IPS-NIHi7 (cell line): ENCODE measurements around the gene FHIT.
A peak's percentile ranks its signal among the peaks of the same experiment; 100 is the strongest.

Experiments used
- DNase-seq: peaks from one replicate; pipeline ENCODE4 v3.0.0; 2012; ENCODE audit warnings: mixed read lengths; ENCODE audit errors: extremely low spot score

The FHIT gene

DNA sequence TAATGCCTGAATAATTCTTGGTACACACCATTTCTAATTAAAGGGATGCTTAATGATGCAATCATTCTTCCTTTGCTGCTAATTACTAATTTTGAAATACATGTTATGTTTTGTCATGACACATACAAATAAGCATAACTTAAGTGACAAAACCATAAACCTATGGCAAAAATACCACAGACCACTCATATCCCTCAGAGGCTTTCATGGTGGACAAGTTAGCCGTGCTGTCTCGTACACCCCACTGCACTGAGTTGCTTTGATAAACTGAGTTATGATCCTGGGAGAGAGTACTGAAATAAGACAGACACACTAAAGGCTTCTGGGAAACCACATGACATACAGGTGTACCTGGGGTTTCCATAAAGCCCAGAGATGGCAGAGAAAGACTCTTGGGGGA, 913.8 kb downstream of the FHIT start:
- DNase-seq: no peak

DNA sequence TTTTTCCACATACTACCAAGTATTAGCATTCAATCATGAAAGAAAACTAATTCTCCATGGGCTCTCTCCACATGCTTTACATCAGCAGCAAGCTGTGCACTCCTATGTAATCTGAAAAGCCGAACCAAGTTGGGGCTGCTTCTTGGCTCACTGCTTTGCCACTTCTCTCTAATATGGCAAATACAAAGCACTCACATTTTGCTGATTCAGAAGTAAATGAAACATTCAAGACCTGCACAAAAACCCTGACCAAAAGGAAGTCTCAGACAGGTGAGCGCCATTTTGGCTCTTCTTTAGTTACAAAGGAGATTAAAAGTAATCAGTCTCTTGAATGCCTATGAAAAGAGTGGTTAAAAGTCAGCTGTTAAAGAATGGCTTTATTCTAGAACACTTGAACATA, 915.2 kb downstream of the FHIT start:
- no peak for DNase-seq

DNA sequence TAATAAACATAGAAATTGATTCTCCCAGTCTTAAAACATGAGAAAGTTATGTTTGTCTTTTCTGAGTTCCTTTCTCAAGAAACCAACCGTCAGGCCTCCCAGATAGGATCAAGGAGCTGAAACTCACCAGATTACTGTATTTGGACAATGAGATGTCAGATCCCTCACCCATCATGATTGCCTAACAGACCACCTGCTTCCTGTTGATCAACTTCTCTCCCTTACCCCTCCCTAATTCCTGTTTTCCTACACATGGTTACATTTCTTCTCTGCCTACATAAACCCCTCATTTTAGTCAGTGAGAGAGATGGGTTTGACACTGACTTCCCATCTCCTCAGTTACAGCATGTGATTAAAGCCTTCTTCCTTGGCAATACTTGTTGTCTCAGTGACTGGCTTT, 917.5 kb downstream of the FHIT start:
- no peak for DNase-seq

DNA sequence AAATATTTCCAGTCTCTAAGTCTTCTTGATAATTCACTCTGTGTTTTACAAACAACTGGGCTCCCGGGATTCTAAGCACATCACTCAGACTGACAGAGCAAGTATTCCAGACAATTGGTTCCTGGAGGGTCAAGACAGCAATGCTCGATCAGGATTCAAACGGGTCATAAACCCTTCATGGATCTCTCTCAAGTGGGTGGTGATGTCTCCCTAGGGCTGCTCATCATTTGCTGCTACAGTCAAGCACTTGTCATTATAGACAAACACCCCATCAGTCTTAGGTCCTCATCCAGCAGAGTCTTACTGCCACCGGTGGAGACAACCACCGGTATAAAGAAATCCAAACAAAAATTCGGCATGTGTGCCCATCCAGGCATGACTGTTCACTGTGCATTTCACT, 921.1 kb downstream of the FHIT start:
- DNase-seq: no peak

DNA sequence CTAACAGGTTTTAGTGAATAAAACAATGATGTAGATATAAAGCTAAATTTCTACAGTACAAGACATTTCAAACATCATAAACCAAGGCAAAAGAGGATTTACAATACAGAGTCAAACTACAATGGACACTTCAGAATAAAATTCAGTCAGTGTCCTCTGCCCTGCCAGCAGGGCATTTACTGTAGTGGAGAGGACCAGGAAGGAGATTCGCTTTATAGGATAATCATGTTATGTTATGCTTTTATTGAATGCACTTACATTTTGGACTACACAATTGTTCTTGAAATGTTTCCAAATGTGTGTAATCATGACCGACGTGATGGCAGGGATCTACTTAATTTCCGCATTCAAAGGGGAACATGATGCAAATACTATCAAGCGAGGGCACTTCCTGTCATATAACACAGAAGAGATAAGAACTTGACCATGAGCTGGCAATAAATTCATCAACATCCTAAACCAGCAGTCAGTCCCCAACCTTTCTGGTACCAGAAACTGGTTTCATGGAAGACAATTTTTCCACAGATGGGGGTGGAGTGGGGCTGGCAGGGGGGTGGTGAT, 925.6 kb downstream of the FHIT start:
- no peak for DNase-seq

DNA sequence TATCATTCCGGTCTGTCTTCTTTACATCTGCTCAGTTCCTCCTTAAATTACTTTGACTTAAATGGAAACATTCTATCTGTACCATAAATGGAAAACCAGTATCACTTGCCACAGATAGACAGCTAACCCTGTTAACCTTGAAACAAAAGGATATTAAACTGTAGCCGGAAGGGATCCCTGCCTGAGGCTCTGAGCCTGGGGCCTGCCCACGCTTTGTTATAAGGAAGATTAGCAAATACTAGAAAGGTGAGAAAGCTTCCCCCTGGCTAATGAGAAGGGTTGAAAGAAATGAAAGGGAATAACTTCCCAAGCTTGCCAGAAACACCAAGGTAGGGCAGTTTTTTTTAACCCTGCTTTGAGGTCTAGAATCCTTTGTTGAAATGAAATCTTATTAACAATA, 927.6 kb downstream of the FHIT start:
- peak; percentile 32 for DNase-seq

DNA sequence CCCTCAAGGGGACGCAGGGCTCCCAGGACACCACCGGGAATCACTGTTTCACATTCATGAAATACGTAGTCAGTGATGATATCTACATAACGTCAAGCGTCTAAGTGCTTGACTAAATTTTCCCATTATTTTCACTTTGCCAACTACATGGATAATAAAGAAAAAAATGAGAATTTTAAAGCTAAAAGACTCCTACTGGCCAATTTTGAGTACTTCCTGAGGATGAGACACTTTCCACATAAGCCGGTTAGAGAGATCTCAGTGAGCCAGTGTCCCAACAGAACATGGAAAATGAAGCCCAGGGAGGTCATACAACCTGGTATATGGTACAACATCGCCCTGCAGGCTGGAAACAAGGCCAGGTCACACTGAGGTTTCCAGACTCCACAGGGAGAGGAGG, 928.1 kb downstream of the FHIT start:
- DNase-seq: no peak

DNA sequence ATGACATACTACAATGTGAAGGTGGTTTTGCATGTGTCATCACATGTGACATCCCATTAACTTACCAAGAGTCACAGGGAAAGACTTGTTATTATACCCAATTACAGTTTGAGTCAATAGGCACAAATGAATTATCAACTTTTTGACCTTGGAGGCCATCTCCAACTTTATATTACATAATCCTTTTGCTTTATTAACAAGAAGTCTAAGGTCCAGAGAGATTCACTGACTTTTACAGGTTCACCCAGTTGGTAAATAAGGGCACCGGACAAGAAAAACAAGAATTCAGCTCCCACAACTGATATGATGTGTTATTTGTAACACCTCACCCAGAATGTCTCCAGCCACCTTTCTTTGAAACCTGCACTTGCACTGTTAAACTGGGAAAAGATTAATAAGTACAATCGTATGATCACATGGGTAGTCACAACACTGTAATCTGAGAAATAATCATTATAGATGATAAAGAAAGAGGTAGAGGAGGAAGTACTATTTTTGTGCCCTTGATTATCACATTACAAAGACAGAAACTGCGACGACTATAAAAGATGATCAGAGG, 928.9 kb downstream of the FHIT start:
- DNase-seq: no peak

DNA sequence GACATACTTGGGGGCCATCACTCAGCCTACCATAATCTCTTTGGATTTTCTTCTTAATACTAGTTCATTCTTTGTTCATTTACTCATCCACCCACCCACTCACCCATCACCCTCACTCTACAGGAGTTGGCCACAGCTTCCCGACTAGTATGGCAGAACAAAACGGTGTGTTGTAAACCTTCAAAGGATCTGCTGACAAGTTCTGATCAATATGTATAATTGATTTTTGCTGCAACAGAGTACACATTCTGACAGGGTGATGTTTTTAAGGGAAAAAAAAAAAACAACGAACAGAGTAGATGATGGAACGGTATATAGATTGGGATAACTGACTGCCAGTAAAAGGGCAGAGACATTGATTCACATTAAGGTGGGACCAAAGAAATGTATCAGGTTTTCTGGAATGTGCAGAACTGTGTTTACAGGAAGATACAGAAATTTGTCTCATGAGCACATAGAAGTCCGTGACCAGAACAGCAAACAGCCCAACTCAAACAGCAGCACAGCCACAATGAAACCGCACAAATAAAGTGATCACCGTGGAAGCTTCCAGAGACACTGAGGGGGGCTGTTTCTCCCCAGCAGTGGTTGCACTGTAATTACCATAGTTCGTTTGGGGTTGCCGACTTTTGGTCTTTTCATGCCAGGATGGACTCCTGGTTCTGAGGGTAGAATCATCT, 931.9 kb downstream of the FHIT start:
- DNase-seq: no peak

DNA sequence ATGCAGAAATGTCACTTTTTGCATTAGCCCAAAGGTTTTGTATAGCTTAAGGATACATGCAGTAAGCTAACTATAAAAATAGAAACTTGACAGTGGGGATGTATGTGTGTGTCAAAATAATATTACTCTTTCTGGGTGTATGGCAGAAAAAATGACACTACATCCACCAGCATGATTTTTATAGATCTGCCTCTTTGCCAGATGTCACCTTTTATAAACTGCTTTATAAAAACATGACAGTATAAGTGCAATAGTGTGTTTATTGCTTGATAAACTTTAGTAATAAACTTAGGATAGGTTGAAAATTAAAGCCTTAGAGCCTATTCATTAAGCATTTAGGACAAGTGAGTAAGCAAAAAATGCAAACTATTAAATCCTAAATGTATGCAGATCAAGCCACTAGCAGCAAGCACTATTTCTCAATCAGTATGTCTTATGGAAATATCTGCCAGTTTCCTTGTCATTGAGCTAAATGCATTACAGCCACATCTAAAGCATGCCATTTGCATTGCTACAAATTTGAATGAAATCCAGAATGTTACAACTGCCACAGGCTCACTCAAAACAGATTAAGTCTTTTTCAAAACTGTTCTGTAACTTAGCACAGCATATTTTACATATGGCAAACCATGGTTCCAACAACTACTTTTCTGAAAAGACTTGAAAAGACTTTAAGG, 935.0 kb downstream of the FHIT start:
- DNase-seq: no peak

DNA sequence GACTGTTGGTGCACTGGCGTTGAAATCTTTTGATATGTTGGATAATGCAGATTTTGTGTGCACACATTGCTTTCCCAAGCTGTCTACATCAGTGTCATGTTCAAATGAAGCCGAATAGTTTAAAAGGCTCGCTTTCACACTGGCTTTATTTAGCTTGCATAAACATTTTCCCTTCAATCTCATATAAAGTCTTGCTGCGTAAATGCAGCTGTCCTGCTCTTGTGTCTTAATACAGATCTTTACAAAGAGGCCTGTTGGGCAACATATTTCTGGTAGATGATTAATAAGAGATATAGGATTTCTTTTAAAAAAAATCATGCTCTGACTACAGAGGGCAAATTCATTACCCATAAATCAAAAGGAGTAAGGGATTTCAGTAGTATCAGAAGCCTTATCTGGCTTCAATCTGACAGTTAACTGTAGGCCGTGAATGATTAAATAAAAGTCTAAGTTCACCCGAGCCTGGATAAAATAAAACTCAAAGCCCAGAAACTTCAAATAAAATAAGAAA, 937.2 kb downstream of the FHIT start:
- no peak for DNase-seq

DNA sequence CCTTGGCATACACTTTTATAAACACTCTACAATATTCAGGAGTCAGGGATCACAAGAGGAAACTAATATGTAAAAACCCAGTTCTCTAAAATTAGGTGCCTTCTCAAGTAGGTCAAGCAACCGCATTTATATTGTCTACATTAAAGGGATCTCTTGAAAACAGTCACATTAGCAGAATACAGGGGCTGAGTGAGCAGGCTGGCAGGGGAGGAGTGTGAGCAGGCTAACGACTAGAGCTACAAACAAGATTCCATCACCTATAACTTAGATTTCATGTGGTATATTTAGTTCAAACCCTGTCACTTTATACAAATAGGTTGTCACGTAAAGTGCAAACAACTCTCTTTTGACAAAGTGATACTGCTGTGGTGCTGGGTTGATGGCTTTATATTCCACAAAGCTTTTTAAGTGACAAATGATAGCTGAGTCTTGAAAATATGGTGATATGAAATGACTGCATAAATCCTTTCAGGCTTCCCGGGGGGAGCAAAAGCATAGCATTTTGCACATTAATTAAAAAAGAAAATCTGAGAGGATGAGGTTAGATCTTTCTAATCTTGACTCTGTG, 937.9 kb downstream of the FHIT start:
- DNase-seq: no peak

DNA sequence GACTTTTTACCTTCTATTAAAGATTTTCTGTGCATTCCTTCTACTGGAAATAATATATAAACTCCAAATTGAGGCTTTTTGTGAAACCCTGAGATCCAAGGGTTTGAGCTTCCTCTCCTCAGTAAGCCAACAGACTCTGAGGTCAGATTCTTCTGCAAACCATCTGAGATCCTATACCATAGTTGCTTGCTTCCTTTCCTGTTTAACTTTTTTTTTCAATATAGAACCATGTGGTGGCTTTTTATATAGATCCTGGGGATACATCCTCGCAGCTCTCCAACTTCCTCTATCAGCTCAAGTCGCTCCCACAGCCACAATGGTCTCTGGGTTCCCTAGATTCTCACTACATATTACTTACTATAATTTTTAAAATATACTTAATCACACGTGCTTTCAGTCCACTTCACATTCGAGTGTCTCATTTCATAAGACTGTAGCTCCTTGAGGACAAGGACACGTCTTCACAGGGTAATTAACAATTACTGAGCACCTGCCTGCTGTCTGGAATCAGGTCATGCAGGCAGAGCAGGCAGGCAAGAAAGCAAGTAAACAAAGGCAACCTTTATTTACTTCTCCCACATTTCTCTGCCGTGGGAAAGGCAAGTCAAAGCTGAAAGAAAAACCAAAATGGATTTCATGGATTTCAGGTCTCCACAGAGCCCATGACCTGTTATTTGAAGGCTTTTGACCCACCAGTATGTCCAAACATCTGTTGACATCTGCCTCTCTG, 941.5 kb downstream of the FHIT start:
- DNase-seq: no peak

DNA sequence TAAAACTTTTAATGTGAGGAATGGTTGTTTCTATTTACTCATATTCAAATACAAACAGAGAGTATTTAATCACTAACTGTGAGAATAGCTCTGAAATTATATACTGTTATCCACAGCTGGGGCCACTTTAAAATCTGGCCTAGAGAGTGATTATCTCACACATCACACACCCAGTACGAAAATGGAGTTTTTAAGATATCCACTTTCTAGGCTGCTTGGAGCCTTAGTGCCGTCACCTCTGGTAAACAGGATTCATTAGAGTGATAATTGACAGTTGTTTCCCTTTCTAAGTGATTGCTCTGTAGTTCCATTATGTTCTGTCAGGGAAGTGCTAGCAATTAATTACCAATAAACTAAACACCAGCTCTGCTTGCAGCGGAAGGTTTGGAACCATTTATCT, 942.4 kb downstream of the FHIT start:
- no peak for DNase-seq

DNA sequence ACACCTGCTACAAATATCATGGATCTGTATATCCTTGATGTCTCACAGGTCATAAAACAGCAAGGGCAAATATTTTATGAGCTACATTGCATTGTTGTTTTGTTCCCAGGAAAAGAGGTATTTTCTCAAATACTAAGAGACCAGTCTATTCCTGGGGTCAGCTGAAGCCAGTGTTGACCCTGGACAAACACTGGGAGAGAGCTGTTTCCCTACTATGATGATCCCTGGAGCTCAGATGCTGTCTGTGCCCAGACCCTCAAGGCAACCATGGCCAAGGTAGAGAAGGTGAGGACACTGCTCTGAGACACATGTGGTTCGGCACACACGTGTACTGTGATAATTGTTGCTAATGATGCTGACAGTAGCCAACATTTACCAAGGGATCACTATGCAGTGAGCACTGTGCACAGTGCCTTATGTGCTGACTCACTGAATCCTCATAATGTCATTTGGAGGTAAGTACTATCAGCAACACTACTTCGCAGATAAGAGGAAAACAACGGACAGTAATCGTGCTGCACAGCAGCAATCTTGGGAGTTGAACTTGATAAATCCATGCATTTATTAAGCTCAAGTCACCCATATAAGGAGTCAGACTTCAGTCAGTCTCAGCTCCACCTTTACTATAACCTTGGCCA, 943.6 kb downstream of the FHIT start:
- no peak for DNase-seq

DNA sequence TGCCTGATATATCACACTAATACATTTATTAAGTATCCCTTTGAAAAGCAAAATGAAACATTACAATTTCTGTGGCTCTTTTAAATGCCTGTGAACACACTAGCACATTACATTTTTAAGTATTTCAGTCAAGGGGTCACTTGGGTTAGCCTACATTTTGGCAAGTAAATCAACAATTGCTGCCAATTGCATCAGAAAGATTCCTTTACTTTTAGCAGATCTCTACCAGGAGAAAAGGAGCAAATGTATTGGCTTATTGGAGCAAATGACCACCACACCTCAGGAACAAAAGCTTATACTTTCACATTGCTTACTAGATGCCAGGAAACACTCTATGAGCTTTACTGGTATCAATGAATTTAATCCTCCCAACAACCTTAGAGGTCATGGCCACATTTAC, 947.1 kb downstream of the FHIT start:
- no peak for DNase-seq

DNA sequence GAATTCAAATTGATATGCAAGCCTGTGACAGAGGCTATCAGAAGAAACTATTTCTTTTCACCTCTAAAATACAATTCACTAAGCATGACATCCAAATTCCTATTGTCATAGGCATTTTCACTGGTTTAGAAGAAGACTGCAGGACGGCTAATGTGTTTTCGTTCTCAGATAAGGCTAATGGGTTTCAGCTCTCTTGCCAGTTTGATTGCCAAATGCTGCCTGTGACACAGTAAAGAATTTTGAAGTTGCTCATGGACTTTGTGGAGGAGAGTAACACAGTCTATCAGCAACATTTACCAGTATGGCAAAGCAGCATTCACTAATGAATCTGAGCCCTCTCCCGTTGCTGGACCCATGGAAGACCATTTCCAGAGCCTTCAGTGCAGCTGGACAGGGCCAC, 948.1 kb downstream of the FHIT start:
- no peak for DNase-seq

DNA sequence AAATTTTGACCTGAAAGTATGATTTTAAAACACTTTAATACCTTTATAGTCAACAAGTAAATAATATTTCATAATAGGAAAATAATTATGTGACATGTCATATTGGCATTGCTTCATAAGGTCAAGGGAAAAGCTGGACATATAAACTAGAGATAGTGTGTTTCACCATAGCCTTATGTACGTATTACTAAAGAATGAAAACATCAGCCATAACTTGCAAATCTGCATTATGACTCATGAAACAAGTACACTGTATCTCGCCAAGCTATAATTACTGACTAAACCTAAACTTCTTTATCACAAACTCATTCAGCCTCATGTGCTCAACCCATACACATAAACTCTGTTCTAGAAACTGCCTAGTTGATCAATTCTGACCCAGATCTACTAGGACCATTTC, 950.1 kb downstream of the FHIT start:
- no peak for DNase-seq

DNA sequence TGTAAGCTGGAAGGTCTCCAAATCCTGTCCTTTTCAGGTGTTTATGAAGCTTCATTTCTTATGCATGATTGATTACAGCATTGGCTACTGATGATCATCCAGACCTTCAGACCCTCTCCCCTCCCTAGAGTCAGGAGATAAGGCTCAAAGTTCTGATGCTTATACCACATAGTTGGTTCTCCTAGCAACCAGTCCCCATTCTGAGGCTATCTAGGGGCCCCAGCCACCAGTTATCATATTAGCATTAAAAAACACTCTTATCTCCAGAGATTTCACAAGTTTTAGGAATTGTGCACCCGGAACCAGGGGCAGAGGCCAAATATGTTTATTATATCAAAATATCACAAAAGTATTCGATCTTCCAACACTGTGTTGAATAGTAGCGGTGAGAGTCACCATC, 953.1 kb downstream of the FHIT start:
- no peak for DNase-seq

DNA sequence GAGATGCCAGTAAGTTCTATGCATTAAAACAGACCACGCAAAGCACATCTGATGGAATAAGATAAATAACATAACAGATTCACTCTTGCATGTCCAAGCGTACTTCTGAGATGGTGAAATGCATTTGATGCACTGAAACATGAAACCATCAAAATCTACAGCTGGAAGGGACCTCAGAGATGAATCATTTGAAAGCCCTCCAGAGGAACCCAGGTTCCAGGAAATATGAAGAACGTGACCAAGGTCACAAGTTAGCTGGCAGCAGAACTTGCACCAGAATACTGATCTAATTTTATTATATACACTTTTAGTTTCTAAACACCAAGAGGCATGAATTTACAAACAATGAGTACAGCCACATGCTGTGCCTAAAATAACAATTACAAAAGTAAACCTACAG, 957.1 kb downstream of the FHIT start:
- no peak for DNase-seq

DNA sequence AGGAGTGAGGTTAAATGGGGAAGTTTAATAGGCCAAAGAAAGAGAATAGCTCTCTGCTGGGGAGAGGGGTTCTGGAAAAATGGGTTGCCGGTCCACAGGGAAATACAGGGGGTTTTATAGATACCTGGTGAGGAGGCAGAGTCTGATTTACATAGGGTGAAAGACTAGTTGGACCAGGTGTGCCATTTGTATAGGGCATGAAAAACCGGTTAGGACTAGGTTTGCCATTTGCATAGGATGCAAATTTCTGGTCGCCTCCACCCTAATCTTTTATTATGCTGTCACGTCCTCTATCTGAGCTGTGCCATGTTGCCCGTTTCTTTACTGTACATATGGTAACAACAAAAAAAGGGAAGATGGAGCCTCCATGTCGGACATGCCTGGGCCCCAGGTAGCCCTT, 960.1 kb downstream of the FHIT start:
- DNase-seq: no peak

DNA sequence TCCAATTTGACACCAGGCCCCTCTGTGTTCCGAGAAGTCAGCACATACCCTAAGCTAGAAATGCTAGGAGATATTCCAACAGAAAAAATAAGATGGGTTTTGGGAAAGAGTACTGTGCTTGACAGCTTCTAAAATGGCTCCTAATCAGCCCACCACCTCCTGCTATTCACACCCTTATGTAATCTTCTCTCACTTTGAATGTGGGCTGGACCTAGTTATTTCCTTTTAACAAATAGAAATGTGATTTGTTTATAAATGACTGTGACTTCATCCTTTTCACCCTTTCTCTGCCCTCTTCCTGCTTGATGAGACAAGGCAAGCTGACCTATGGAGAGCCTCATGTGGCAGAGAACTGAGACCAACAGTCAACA, 961.1 kb downstream of the FHIT start:
- DNase-seq: no peak
